GM12878 (cell line): ENCODE results near the gene PIK3R5. TPM values are rescaled to one million over a fixed set of nuclear protein-coding genes. Genes with fewer than 3 reads are reported as not detected.

ENCODE experiments used
- ATAC-seq: fragments of 200-7000 bp; cut with Tn5 transposase; 3 replicates; pipeline ENCODE4 v1.9.1; 2020; ENCODE audit warnings: mild to moderate bottlenecking, moderate library complexity
- BruUV-seq: library from RNA; stranded (reverse); fragments of 400-500 nt; replicated peaks from 2 replicates; lab custom pipeline; 2021; lab: Mats Ljungman, UMichigan
- CTCF ChIA-PET: fragments of 300-600 bp; sonication (Branson Sonifier 250); formaldehyde crosslinking; extraction: SDS; loops from one replicate; lab custom pipeline; 2021; ENCODE audit warnings: inconsistent platforms; lab: Yijun Ruan, JAX
- POLR2A ChIA-PET: fragments of 350-600 bp; formaldehyde crosslinking; extraction: SDS; loops from one replicate; lab custom pipeline; 2021; ENCODE audit warnings: inconsistent platforms; lab: Charles Lee
- RAD21 ChIA-PET: fragments of 300-600 bp; sonication (Branson Sonifier 250); formaldehyde crosslinking; loops from one replicate; lab custom pipeline; 2023; ENCODE audit warnings: antibody characterized with exemption; ENCODE audit not compliant: unreplicated experiment; lab: Charles Lee
- SMC1A ChIA-PET: fragments of 300-600 bp; sonication (Branson Sonifier 250); formaldehyde crosslinking; loops from one replicate; lab custom pipeline; 2023; ENCODE audit not compliant: unreplicated experiment, uncharacterized antibody; lab: Charles Lee
- DNase-seq: peaks from one replicate; pipeline ENCODE4 v3.0.0-alpha.2; 2011; ENCODE audit warnings: low read depth, low spot score
- FAIRE-seq: peaks from 3 replicates; lab custom pipeline; 2011; peaks lifted over from hg19 to GRCh38; lab: Jason Lieb, UNC
- H2AFZ ChIP-seq: 2 replicates; pipeline ENCODE4 v1.6.0; 2011; ENCODE audit warnings: low read depth, low read length, control low read depth; ENCODE audit not compliant: control insufficient read depth
- H3K27ac ChIP-seq: 2 replicates; pipeline ENCODE4 v1.5.1; 2011; ENCODE audit warnings: control low read depth; ENCODE audit not compliant: control insufficient read depth, insufficient read depth
- H3K27me3 ChIP-seq, 2 experiments: replicated peaks in 1 of 2; 2 replicates each; pipeline versions ENCODE4 v1.6.0 to v1.6.1; 2011; ENCODE audit warnings: low read length in 1 of 2; ENCODE audit not compliant: control insufficient read depth in 2 of 2, insufficient read depth in 2 of 2
- H3K36me3 ChIP-seq, 2 experiments: 2 replicates each; pipeline ENCODE4 v1.5.1; 2011; ENCODE audit warnings: low read length in 1 of 2; ENCODE audit not compliant: control insufficient read depth in 2 of 2, insufficient read depth in 2 of 2
- H3K4me1 ChIP-seq: 2 replicates; pipeline ENCODE4 v1.6.1; 2011; ENCODE audit warnings: mild to moderate bottlenecking, low read length, moderate library complexity, mixed read lengths; ENCODE audit not compliant: control insufficient read depth, insufficient read depth
- H3K4me2 ChIP-seq: 2 replicates; pipeline ENCODE4 v1.6.0; 2011; ENCODE audit warnings: control low read depth; ENCODE audit not compliant: control insufficient read depth, insufficient read depth
- H3K4me3 ChIP-seq: fragments of 200-600 bp; sonication (generic); 2 replicates; pipeline ENCODE4 v1.5.1; 2016
- H3K79me2 ChIP-seq: 2 replicates; pipeline ENCODE4 v1.6.0; 2011; ENCODE audit warnings: low read length; ENCODE audit not compliant: control insufficient read depth, insufficient read depth
- H3K9ac ChIP-seq: 2 replicates; pipeline ENCODE4 v1.8.0; 2011; ENCODE audit warnings: low read length, control low read depth, mixed read lengths; ENCODE audit not compliant: control insufficient read depth, insufficient read depth
- H3K9me3 ChIP-seq: replicated peaks from 3 replicates; pipeline ENCODE4 v1.5.1; 2011; ENCODE audit warnings: mild to moderate bottlenecking, low read length; ENCODE audit not compliant: control insufficient read depth, insufficient read depth
- H4K20me1 ChIP-seq: 2 replicates; pipeline ENCODE4 v1.6.0; 2011; ENCODE audit not compliant: control insufficient read depth, insufficient read depth
- BCL11A ChIP-seq: IDR thresholded peaks from 2 replicates; pipeline ENCODE4 v1.6.1; 2011; ENCODE audit warnings: low read depth, low read length
- BHLHE40 ChIP-seq, 2 experiments: fragments of 450-650 bp in 1 of 2; IDR thresholded peaks; 2 replicates each; pipeline ENCODE4 v1.6.1; 2011 to 2017; ENCODE audit warnings: low read depth in 2 of 2, borderline replicate concordance in 1 of 2, improper control_type of control experiment in 1 of 2, low read length in 1 of 2, mild to moderate bottlenecking in 1 of 2
- BRCA1 ChIP-seq: IDR thresholded peaks from 2 replicates; pipeline ENCODE4 v1.6.1; 2011; ENCODE audit warnings: low read depth, low read length, improper control_type of control experiment
- ESRRA ChIP-seq: IDR thresholded peaks from 2 replicates; pipeline ENCODE4 v1.6.1; 2012; ENCODE audit warnings: mild to moderate bottlenecking, low read length, improper control_type of control experiment
- FOXK2 ChIP-seq: fragments of 450-650 bp; IDR thresholded peaks from 2 replicates; pipeline ENCODE4 v1.6.1; 2017; ENCODE audit warnings: mild to moderate bottlenecking, moderate library complexity
- IKZF1 ChIP-seq: fragments of 450-650 bp; conservative IDR thresholded peaks from 2 replicates; pipeline ENCODE4 v1.6.1; 2017; ENCODE audit warnings: antibody characterized with exemption, mild to moderate bottlenecking
- NFYA ChIP-seq: IDR thresholded peaks from 2 replicates; pipeline ENCODE4 v1.6.1; 2011; ENCODE audit warnings: low read depth, mild to moderate bottlenecking, low read length, improper control_type of control experiment, borderline replicate concordance
- PAX5 ChIP-seq: IDR thresholded peaks from 2 replicates; pipeline ENCODE4 v1.6.1; 2011; ENCODE audit warnings: low read depth, low read length, borderline replicate concordance
- RUNX3 ChIP-seq: IDR thresholded peaks from 2 replicates; pipeline ENCODE4 v1.6.1; 2012; ENCODE audit warnings: low read length, inconsistent platforms
- TCF7 ChIP-seq: IDR thresholded peaks from 2 replicates; pipeline ENCODE4 v1.6.1; 2014; ENCODE audit warnings: antibody characterized with exemption, borderline replicate concordance
- YBX1 ChIP-seq: fragments of 450-650 bp; IDR thresholded peaks from 2 replicates; pipeline ENCODE4 v1.6.1; 2016; ENCODE audit warnings: antibody characterized with exemption
- WGBS: methylation state at CpG from one replicate; pipeline ENCODE4 v1.1.6; 2016; ENCODE audit warnings: low lambda C conversion rate; ENCODE audit not compliant: insufficient replicate concordance, insufficient coverage; ENCODE audit errors: missing lambda C conversion rate; 5-methylcytosine and 5-hydroxymethylcytosine counted together
- in situ Hi-C: fragments of 300-500 bp; cut with MboI; formaldehyde crosslinking; loops from 9 replicates; pipeline ENCODE4 v1.14.3; 2018; ENCODE audit warnings: mixed read lengths
- intact Hi-C: fragments of 100-400 bp; cut with micrococcal nuclease; formaldehyde crosslinking; loops from one replicate; pipeline ENCODE4 v1.14.2; 2022; ENCODE audit not compliant: unreplicated experiment
- polyA plus RNA-seq, 11 experiments: library from polyadenylated mRNA; depleted of rRNA in 4 of 11; unstranded in 6 of 11; stranded (reverse) in 5 of 11; fragments of >200 nt; fragmentation: Nextera tagmentation in 4 of 11; fragmentation: Illumina TruSeq in 1 of 11; extraction: Ambion mirVana in 4 of 11; extraction: Trizol in 1 of 11; gene quantifications; 1 replicate in 1 of 11; 2 replicates in 10 of 11; pipeline versions ENCODE4 v1.2.1 to v1.2.3, GENCODE V29; 2011 to 2016; ENCODE audit warnings: inconsistent platforms in 2 of 11, missing spikeins in 2 of 11, low read depth in 1 of 11
- total RNA-seq, 4 experiments: library from RNA; depleted of rRNA in 3 of 4; stranded (reverse); fragments of >200 nt in 3 of 4; fragmentation: Illumina TruSeq in 1 of 4; extraction: Trizol in 1 of 4; gene quantifications; 2 replicates each; pipeline versions ENCODE4 v1.2.1 to v1.2.3, GENCODE V29; 2013 to 2021
- TF ChIP-seq, protein P1 (sequence below): fragments of 150-350 bp; IDR thresholded peaks from 2 replicates; pipeline ENCODE4 v1.6.1; 2014; ENCODE audit warnings: mild to moderate bottlenecking, low read depth, low read length
- TF ChIP-seq, protein P2 (sequence below): fragments of 450-650 bp; formaldehyde crosslinking; IDR thresholded peaks from 2 replicates; pipeline ENCODE4 v1.5.0; 2022; ENCODE audit warnings: mild to moderate bottlenecking, missing genetic modification characterization

The PIK3R5 gene
- total and polyA plus RNA-seq, 10 of the 15 experiments (the other 5 are each of a cell fraction or from before 2014, with no cell fraction given), result 9.5 to 50.8 (median 35.5) TPM

GRCh38 chr17:8894673-8895578, 70.6 kb downstream of the PIK3R5 start:
- Histone ChIP-seq H4K20me1 (no peaks in the 10 kb centered on the region), H3K79me2 (peaks cover 8% of the 10 kb centered on the region), H3K27me3 (no peaks in the 10 kb centered on the region), H3K4me1 (peaks cover 71% of the 10 kb centered on the region), H3K27ac (peak overlapping the region; percentile 98), H3K9me3 (no peaks in the 10 kb centered on the region), H3K9ac (peak overlapping the region; percentile 27; the same call in 1 of the 2 replicates), H2AFZ (no peak overlapping the region), H3K4me3 (peak overlapping the region; percentile 14; the same call in 1 of the 2 replicates), H3K36me3 (peaks cover 5 to 18% of the 10 kb centered on the region in 2 experiments; a peak in 3 of 4 replicates), H3K4me2 (peak overlapping the region; percentile 31; the same call in 1 of the 2 replicates)
- POLR2A ChIA-PET, result interaction anchor here (0.5 to 8.2 kb wide), 9 partner anchors 9 to 88 kb away, joined by 3 to 74 read pairs (median 4); no protein-coding TSS in a partner anchor
- RAD21 ChIA-PET, result interaction anchor here (0.7 to 7.7 kb wide), 32 partner anchors 8 to 485 kb away, joined by 3 to 115 read pairs (median 6); partner anchors contain the start of genes PIK3R5 and PIK3R6
- no TSS peak for BruUV-seq
- 44% methylated on average over 24 of the region's 24 CpGs for WGBS
- ATAC-seq, result peak; percentile 66
- DNase-seq, result peak; percentile 65
- intact Hi-C loops (loop anchor here (1.0 to 10.0 kb wide), 5 partner anchors 88 to 480 kb away; no protein-coding TSS in a partner anchor), in situ Hi-C loops (loop anchor here (5.0 kb wide), 1 partner anchor 138 kb away; the partner anchor contains the start of gene SPDYE4)
- FAIRE-seq, result no peak
- SMC1A ChIA-PET, result interaction anchor here (0.6 to 13.6 kb wide), 38 partner anchors 15 to 511 kb away, joined by 3 to 208 read pairs (median 5); partner anchors contain the start of genes PIK3R5 and PIK3R6
- CTCF ChIA-PET, result interaction anchor here (0.6 to 11.1 kb wide), 41 partner anchors 14 to 776 kb away, joined by 3 to 162 read pairs (median 6); partner anchors contain the start of gene PIK3R6
- TF ChIP-seq, protein P1, sequence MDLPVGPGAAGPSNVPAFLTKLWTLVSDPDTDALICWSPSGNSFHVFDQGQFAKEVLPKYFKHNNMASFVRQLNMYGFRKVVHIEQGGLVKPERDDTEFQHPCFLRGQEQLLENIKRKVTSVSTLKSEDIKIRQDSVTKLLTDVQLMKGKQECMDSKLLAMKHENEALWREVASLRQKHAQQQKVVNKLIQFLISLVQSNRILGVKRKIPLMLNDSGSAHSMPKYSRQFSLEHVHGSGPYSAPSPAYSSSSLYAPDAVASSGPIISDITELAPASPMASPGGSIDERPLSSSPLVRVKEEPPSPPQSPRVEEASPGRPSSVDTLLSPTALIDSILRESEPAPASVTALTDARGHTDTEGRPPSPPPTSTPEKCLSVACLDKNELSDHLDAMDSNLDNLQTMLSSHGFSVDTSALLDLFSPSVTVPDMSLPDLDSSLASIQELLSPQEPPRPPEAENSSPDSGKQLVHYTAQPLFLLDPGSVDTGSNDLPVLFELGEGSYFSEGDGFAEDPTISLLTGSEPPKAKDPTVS, result no peak
- no peak for TF ChIP-seq BCL11A
- TF ChIP-seq BRCA1, result no peak
- TF ChIP-seq, protein P2, sequence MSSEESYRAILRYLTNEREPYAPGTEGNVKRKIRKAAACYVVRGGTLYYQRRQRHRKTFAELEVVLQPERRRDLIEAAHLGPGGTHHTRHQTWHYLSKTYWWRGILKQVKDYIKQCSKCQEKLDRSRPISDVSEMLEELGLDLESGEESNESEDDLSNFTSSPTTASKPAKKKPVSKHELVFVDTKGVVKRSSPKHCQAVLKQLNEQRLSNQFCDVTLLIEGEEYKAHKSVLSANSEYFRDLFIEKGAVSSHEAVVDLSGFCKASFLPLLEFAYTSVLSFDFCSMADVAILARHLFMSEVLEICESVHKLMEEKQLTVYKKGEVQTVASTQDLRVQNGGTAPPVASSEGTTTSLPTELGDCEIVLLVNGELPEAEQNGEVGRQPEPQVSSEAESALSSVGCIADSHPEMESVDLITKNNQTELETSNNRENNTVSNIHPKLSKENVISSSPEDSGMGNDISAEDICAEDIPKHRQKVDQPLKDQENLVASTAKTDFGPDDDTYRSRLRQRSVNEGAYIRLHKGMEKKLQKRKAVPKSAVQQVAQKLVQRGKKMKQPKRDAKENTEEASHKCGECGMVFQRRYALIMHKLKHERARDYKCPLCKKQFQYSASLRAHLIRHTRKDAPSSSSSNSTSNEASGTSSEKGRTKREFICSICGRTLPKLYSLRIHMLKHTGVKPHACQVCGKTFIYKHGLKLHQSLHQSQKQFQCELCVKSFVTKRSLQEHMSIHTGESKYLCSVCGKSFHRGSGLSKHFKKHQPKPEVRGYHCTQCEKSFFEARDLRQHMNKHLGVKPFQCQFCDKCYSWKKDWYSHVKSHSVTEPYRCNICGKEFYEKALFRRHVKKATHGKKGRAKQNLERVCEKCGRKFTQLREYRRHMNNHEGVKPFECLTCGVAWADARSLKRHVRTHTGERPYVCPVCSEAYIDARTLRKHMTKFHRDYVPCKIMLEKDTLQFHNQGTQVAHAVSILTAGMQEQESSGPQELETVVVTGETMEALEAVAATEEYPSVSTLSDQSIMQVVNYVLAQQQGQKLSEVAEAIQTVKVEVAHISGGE (CRISPR knock-in tag), result no peak
- TF ChIP-seq RUNX3, result peak; percentile 39
- no peak for TF ChIP-seq ESRRA
- no peak for TF ChIP-seq IKZF1
- TF ChIP-seq NFYA, result no peak
- no peak for TF ChIP-seq FOXK2
- TF ChIP-seq YBX1, result no peak
- TF ChIP-seq PAX5, result no peak
- TF ChIP-seq TCF7, result no peak
- TF ChIP-seq BHLHE40 (IDR thresholded peaks at IDR 0.05; ENCODE audit: borderline replicate concordance in 1 of 2, low read depth in 2 of 2, low read length in 1 of 2), result peak in 1 of 2 experiments; percentile 54; a peak in 2 of 4 replicates
